Spinal cord (tissue), 10 donors: ENCODE data around the gene WWOX. TPM values are rescaled to one million over a fixed set of nuclear protein-coding genes. Genes with fewer than 3 reads are reported as not detected.

Experiments used
- DNase-seq, 6 donors: peaks; one replicate each; pipeline versions ENCODE4 v3.0.0 to v3.0.0-alpha.2; 2013 to 2015; ENCODE audit warnings: low spot score in 6 of 6, low read depth in 4 of 6
- H3K27ac ChIP-seq: one replicate; pipeline ENCODE4 v1.5.1; 2013; ENCODE audit warnings: low read depth, low read length, control low read depth
- H3K27me3 ChIP-seq: one replicate; pipeline ENCODE4 v1.6.1; 2013; ENCODE audit warnings: low read length; ENCODE audit not compliant: control insufficient read depth, insufficient read depth
- H3K36me3 ChIP-seq: one replicate; pipeline ENCODE4 v1.6.1; 2013; ENCODE audit warnings: low read length; ENCODE audit not compliant: control insufficient read depth, insufficient read depth
- H3K4me1 ChIP-seq: one replicate; pipeline ENCODE4 v1.6.1; 2013; ENCODE audit warnings: low read length; ENCODE audit not compliant: control insufficient read depth, insufficient read depth
- H3K4me3 ChIP-seq: one replicate; pipeline ENCODE4 v1.5.1; 2013; ENCODE audit warnings: low read depth, low read length, control low read depth
- H3K9me3 ChIP-seq: one replicate; pipeline ENCODE4 v1.6.1; 2013; ENCODE audit warnings: low read length; ENCODE audit not compliant: control insufficient read depth, insufficient read depth
- WGBS: methylation state at CpG from one replicate; pipeline ENCODE4 v1.1.5; 2013; ENCODE audit warnings: missing lambda C conversion rate; ENCODE audit not compliant: insufficient coverage; 5-methylcytosine and 5-hydroxymethylcytosine counted together
- polyA plus RNA-seq, 2 donors: library from polyadenylated mRNA; unstranded; fragments of 120-200 nt; gene quantifications; one replicate each; pipeline ENCODE4 v1.2.1, GENCODE V29; 2013; ENCODE audit not compliant: insufficient read length in 2 of 2
- total RNA-seq, 2 donors: library from RNA; depleted of rRNA in 1 of 2; stranded (reverse); fragments of 120-200 nt in 1 of 2; fragments of >200 nt in 1 of 2; gene quantifications; one replicate each; pipeline versions ENCODE4 v1.2.3 to v1.2.4, GENCODE V29; 2013 to 2014
- donor health status: healthy.

The WWOX gene
- total and polyA plus RNA-seq, 4 donors, result 27.5 to 51.5 (median 32.5) TPM

- Histone ChIP-seq H3K4me1 (no peaks in the 10 kb centered on the region), H3K27ac (no peak overlapping the region), H3K4me3 (no peak overlapping the region), H3K27me3 (no peaks in the 10 kb centered on the region), H3K9me3 (no peaks in the 10 kb centered on the region), H3K36me3 (no peaks in the 10 kb centered on the region)
- no peak for DNase-seq
- WGBS, result 74% methylated on average over 5 of the region's 9 CpGs
Measured at GRCh38 chr16:78246559-78246958, 147.1 kb downstream of the WWOX start.

GRCh38 chr16:78249056-78249455, 149.6 kb downstream of the WWOX start:
- DNase-seq, result peak in 2 of 6 donors; percentile 28 to 34
- H3K4me3 ChIP-seq, result no peak overlapping the region
- H3K27ac ChIP-seq, result no peak overlapping the region
- no peaks in the 10 kb centered on the region for H3K36me3 ChIP-seq
- no peaks in the 10 kb centered on the region for H3K4me1 ChIP-seq
- WGBS, result 55% methylated on average over 8 of the region's 13 CpGs
- H3K9me3 ChIP-seq, result no peaks in the 10 kb centered on the region
- H3K27me3 ChIP-seq, result no peaks in the 10 kb centered on the region

DNA sequence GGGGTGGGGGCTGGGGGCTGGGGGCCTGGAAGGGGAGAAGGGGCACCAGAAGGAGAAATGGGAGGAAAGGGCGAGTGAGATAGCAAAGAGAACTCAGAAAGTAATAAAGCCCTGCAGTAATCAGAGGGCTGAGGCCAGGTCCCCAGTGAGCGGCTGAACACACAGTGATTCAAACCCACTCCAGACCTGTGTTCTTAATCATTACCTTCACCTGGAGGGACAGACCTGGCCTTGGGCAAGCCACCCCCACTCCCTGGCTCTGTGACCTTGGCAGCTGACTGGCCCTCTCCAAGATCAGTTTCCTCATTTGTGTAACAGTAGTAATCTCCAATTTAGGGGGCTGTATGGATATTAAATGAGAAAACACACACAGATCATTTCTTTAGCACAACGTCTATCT, 150.4 kb downstream of the WWOX start:
- Histone ChIP-seq H3K9me3 (no peaks in the 10 kb centered on the region), H3K4me1 (no peaks in the 10 kb centered on the region), H3K27ac (no peak overlapping the region), H3K4me3 (no peak overlapping the region), H3K36me3 (no peaks in the 10 kb centered on the region), H3K27me3 (no peaks in the 10 kb centered on the region)
- WGBS, result 93% methylated on average over 3 of the region's 3 CpGs
- DNase-seq, result no peak

DNA sequence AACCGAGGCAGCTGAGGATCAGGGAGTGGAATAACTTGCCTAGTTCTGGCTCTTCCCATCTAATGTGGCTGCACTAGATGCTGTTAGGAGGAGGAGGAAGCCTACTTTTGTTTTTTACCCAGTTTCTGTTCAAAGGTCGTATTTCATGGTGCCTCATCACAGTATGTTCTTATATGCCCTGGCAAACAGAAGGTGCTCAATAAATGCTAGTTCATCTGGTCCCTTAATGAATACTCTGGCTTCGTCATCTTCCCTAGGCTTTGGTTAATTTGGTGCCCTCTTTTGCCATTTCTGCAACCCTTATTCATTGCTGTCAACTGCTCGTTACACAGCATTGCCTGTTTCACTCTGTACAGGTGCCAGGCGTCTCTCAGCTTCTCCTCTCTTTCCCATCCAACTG, 151.7 kb downstream of the WWOX start:
- Histone ChIP-seq H3K27me3 (no peaks in the 10 kb centered on the region), H3K27ac (no peak overlapping the region), H3K36me3 (no peaks in the 10 kb centered on the region), H3K4me3 (no peak overlapping the region), H3K9me3 (no peaks in the 10 kb centered on the region), H3K4me1 (no peaks in the 10 kb centered on the region)
- WGBS, result 97% methylated on average over 5 of the region's 5 CpGs
- DNase-seq, result no peak

DNA sequence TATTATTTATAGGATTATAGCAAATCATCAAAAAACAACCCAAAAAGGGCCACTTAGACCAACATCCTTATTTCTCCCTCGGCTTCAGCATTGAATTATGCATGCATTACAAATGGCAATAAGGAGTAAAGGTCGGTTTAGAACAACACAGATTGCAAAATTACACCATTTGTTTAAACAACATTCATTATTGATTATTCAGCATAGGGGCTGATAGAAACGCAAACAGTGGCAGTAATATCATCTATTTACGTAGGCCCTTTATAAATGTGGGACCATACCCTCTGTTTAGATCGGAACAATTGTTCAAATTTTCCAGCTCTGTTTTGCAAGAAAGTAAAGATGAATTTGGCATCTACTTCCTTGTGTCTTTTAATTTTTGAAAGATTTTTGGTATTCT, 153.3 kb downstream of the WWOX start:
- Histone ChIP-seq H3K4me3 (no peak overlapping the region), H3K4me1 (no peaks in the 10 kb centered on the region), H3K27me3 (no peaks in the 10 kb centered on the region), H3K36me3 (no peaks in the 10 kb centered on the region), H3K27ac (no peak overlapping the region), H3K9me3 (no peaks in the 10 kb centered on the region)
- no peak for DNase-seq
- no CpG with 5 or more reads among the region's 5 CpGs for WGBS

- no peak overlapping the region for H3K4me3 ChIP-seq
- H3K4me1 ChIP-seq, result no peaks in the 10 kb centered on the region
- DNase-seq, result no peak
- H3K27ac ChIP-seq, result no peak overlapping the region
- WGBS, result no CpG with 5 or more reads among the region's 1 CpG
- no peaks in the 10 kb centered on the region for H3K27me3 ChIP-seq
- no peaks in the 10 kb centered on the region for H3K36me3 ChIP-seq
- no peaks in the 10 kb centered on the region for H3K9me3 ChIP-seq
Measured at GRCh38 chr16:78254841-78255240, 155.4 kb downstream of the WWOX start.

DNA sequence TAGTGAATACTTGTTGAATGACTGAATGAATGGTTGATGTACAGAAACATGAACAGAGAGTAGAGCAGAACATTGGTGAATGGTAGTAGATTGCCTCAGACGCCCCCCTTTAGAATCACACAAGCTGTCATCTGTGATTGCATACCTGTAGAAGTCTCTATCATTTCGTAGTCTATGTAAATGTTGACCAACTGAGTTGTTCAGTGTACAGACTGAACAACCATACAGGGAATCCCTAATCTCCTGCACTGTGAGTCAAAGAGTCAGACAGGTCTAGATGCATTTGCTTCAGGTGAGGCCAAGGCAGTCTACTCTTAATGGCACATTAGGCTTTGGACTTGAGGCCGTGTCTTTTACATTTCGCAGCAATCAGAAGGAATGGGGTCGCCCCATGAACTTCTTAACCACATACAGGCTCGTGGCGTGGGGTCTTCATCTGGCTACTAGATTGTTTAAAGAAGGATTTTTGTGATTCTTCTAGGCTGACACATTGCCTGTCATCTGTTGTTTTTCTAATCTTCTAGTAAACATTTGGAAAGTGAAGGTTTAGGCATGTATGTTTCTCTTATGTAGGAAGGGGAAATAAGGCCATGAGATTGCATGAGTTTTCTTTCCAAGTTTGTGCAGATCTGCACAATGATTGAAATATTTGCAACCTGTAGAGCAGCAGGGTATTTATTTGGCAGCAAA, 157.4 kb downstream of the WWOX start:
- Histone ChIP-seq H3K27ac (no peak overlapping the region), H3K36me3 (no peaks in the 10 kb centered on the region), H3K9me3 (no peaks in the 10 kb centered on the region), H3K4me3 (no peak overlapping the region), H3K27me3 (no peaks in the 10 kb centered on the region), H3K4me1 (no peaks in the 10 kb centered on the region)
- 82% methylated on average over 4 of the region's 7 CpGs for WGBS
- DNase-seq, result peak in 1 of 6 donors; percentile 52

GRCh38 chr16:78257376-78257728, 157.9 kb downstream of the WWOX start:
- no peak overlapping the region for H3K27ac ChIP-seq
- H3K36me3 ChIP-seq, result no peaks in the 10 kb centered on the region
- WGBS, result 50% methylated on average over 3 of the region's 8 CpGs
- H3K27me3 ChIP-seq, result no peaks in the 10 kb centered on the region
- no peaks in the 10 kb centered on the region for H3K9me3 ChIP-seq
- no peaks in the 10 kb centered on the region for H3K4me1 ChIP-seq
- DNase-seq, result peak in 2 of 6 donors; percentile 52 to 57
- H3K4me3 ChIP-seq, result no peak overlapping the region

GRCh38 chr16:78258375-78259065, 159.1 kb downstream of the WWOX start:
- Histone ChIP-seq H3K36me3 (no peaks in the 10 kb centered on the region), H3K9me3 (no peaks in the 10 kb centered on the region), H3K4me1 (no peaks in the 10 kb centered on the region), H3K27me3 (no peaks in the 10 kb centered on the region), H3K4me3 (no peak overlapping the region), H3K27ac (no peak overlapping the region)
- no CpG with 5 or more reads among the region's 9 CpGs for WGBS
- DNase-seq, result peak in 1 of 6 donors; percentile 69

DNA sequence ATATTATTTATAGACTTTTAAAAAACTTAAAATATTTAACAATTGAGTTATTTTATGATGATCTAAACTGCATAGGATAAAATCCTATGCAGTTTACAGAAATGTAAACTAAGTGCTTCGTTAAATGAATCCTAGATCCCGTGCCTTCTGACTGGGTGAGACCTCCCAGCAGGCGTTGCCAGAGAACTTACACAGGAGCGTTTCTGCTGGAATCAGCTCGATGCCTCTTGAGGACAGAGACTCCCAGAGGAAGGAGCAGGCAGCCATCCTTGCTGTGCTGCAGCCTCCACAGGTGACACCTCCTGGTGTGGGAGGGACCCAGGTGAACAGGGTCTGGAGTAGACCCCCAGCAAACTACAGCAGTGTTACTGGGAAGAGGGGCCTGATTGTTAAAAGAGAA, 160.4 kb downstream of the WWOX start:
- WGBS, result 60% methylated on average over 4 of the region's 5 CpGs
- no peak for DNase-seq
- Histone ChIP-seq H3K9me3 (peaks cover 5% of the 10 kb centered on the region), H3K4me1 (no peaks in the 10 kb centered on the region), H3K27ac (no peak overlapping the region), H3K27me3 (no peaks in the 10 kb centered on the region), H3K4me3 (no peak overlapping the region), H3K36me3 (no peaks in the 10 kb centered on the region)
